Medulla oblongata (tissue), 1 donor: ENCODE results near the gene LRRTM3.

Experiments
- DNase-seq: peaks from one replicate; pipeline ENCODE4 v3.0.0-alpha.2; 2015; ENCODE audit errors: extremely low spot score

Gene LRRTM3

DNA sequence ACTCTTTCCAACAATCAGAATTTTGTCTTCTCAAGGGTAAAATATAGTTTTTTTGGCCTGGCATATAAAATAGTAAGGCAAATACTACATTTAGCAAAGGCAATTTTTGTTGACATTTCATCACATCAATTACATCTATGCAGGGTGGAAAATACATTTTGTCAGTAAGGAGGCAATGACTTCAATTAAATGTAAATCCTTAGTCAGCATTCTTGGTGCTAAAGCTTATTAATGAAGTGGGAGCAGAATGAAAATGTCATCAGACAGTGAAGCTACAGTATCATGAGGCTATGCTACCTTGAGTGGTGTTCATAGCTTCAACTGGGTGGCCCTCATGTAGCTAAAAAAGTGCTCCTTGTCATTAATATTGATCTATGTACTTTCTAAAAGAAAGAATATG, 8.9 kb downstream of the LRRTM3 start:
- no peak for DNase-seq

DNA sequence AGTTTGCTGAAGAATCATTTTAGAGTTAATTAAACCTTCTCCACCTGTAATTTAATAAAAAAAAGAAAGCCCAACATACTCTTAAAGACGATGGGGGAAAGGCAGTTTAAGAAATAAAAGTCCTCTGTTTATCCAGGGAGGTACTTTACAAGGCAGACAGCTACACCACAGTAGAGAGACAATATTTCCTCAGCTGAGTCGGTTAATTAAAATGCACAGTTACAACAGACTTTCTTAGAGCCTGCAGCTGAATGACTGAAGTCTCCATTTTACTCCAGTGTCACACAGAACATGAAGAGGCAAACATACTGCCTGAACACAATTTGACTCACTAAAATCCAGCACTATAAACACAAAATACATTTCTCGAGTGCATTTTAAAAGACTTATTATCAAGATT, 15.1 kb downstream of the LRRTM3 start:
- DNase-seq = peak; percentile 72

- DNase-seq = peak; percentile 87
Observed at GRCh38 chr10:66941491-66941890, 15.7 kb downstream of the LRRTM3 start.

GRCh38 chr10:66942407-66942806, 16.6 kb downstream of the LRRTM3 start:
- no peak for DNase-seq

- no peak for DNase-seq
Observed at GRCh38 chr10:66943590-66943989, 17.8 kb downstream of the LRRTM3 start.

GRCh38 chr10:66951896-66952295, 26.1 kb downstream of the LRRTM3 start:
- no peak for DNase-seq

DNA sequence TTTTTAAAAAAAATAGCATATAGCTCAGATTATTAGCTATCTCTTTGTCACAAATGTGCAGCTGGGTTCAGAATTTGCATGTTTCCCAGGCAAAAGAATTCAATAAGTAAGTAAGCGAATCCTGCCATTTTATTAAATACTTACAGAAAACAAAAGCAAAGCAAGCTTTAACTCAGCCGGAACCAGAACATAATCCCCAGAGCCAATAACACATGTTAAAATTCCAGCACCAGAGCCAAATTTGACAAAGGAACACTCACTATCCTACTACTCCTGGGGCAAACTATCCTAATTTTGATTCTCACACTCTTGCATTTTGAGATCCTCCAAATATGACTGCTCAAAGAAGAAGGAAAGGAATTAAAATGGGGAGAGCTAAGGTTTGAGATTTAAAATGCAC, 32.6 kb downstream of the LRRTM3 start:
- DNase-seq = no peak

DNA sequence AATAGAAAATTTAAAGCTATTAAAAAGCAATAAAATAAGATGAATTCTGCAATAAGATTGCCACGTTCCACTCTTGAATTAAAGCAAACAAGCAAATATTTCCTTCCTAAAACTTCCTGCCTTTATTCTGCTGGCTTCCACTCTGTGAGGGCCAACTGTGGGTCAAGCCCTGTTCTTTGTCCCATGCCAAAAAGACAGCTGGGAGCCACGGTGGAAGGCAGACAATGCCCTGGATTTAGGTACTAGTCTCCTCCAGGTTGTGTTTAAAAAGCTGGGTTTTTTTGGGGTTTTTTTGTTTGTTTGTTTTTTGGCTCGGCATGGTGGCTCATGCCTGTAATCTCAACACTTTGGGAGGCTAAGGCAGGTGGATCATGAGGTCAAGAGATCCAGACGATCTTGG, 39.1 kb downstream of the LRRTM3 start:
- DNase-seq = no peak

- DNase-seq = no peak
Observed at GRCh38 chr10:66980246-66980815, 54.5 kb downstream of the LRRTM3 start.

DNA sequence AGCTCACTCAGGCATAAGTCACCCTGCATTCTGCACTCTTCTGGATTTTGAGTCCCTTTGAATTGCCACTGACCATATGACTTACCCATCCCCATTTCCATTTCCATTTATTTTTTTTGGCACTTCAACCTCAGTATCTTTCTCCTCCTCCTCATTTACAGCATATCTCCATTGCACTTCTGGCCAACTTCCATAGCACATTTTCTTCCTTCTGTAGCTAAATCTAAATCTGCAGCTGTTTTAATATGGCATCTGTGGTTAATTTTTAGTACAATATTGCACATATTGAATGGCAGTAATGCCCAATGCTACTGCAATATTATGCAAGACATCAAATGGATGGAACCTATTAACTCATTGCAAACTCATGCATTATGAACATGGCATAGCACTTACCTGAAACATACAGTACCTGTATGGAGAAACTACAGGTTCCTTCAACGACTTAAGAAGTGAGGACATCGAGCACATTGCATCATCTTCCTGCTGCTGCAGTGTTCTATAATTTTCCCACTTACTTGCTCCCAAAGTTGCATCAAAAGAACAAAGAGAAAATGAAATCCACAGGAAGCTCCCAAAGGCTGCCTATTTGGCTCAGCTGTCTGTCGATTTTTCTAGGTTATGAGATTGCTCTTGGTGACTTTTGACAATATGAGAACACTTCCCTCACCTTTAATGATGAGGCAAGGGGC, 55.7 kb downstream of the LRRTM3 start:
- DNase-seq = no peak

DNA sequence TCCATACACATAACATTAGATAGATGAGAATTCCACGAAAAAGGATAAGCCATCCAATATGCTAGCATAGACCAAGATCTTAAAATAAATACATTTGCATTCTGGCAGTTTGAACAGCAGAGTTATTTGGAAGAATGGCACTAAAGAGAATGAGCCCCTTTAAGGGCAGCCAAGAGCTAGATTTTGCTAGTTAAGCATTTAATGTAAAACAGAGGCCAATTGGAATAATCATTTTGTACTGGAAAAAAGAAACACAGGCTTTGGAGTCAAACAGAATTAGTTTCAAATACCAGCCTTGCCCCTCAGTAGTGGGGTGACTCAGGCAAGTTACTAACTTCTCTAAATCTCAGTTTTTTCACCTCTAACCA, 56.2 kb downstream of the LRRTM3 start:
- DNase-seq = no peak

- DNase-seq = no peak
Observed at GRCh38 chr10:66982792-66983474, 57.1 kb downstream of the LRRTM3 start.

DNA sequence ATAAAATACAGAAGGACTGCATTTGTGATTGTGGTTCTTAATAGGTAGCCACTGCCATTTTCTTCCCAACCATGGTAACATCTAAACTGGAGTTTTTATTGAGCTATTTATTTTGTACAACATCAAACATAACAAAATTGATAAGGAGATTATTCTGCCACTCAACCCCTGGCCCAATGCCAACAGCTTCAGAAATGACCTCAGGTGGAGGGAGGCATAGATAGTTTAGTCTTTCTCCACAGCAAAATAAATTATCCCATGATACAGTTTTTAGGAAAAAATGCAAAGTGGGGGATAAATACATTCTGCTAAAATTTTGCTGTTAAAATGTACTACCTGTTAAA, 57.6 kb downstream of the LRRTM3 start:
- no peak for DNase-seq

DNA sequence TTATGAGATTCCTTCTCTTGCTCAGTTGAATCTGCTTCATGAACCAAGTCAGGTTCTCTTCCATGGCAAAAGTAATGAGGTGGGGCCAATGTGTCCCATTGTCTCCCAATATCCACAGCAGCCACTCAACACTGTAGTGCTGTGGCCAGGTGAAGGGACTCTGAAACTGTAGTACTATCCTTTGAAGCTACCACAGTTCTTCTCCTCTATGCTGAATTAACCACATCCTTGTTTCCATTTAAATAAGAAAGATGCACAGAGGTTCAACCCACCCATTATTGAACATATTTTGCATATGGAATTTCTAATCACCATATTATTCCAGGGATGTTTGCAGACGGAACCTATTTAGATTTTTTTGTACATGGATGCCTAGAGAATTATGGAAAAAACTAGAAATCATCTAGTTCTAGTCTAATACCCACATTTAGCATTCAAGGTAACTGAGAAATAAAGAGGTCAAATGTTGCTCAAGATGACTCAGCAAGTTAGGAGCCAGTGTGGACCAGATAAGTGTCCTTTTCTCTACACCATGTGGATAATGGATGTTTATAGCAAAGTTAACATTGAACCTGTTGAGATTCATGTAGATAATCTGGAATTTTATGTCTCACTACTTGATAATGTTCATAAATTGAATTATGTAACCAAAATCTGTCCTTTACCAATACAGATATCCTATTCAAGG, 64.5 kb downstream of the LRRTM3 start:
- no peak for DNase-seq

GRCh38 chr10:66996996-66997395, 71.2 kb downstream of the LRRTM3 start:
- no peak for DNase-seq

GRCh38 chr10:66999762-67000545, 74.1 kb downstream of the LRRTM3 start:
- DNase-seq = peak; percentile 42

- no peak for DNase-seq
Observed at GRCh38 chr10:67004690-67005089, 78.9 kb downstream of the LRRTM3 start.

DNA sequence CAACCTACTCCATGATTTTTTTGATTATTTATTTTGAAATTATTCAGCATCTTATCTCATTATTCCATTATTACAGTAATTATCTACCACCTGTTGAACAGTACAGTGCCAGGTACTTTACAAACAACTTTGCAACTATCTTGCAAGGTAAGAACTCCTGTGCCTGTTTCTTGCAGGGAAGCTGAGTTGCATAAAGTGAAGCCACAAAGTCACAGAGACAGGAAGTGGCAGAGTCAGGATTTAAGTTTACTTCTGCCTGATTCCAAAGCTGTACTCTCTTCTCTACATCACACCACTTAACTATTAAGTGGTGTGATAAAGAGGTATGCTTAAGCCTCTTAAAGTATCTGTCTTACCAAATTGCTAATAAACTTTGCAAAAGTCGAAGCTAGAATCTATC, 80.1 kb downstream of the LRRTM3 start:
- DNase-seq = no peak

DNA sequence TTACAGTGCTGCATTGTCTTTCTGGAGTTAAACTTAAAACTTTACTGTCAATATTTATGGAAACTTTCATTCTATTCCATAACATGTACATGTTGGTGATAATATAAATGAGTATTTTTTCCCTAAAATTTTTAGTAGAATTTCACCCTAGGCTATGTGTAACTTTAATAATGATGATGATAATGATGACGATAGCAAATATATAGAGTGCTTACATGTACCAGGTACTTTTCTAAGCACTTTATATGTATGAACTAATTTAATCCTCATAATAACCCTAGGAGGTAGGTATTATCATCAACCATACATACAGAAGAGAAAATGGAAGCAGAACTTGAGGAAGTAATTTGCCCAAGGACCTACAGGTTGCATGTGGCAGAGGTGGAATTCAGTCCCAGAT, 85.6 kb downstream of the LRRTM3 start:
- DNase-seq = no peak

DNA sequence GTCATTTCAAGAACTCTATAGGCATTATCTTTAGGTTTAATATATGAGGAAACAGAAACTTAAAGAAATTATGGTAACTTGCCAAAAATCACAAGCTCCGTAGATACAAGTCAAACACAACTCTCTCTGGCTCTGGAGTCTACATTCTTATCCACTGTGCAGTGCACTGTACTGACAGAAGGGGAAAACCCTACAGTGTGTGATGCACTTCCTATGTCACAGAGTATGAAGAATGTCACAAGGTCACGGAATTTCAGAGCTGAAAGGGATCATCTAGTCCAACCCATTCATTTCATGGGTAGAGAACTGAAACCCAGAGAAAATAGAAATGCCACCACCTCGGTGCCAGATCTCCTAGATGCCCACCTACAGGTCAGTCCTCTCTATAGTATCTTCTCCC, 86.1 kb downstream of the LRRTM3 start:
- no peak for DNase-seq

- DNase-seq = no peak
Observed at GRCh38 chr10:67015225-67015624, 89.4 kb downstream of the LRRTM3 start.

- DNase-seq = no peak
Observed at GRCh38 chr10:67017218-67017617, 91.4 kb downstream of the LRRTM3 start.
